Upper lobe of right lung (tissue), 1 donor: ENCODE results near the gene CHTF8. TPM values are rescaled to one million over a fixed set of nuclear protein-coding genes. Genes with fewer than 3 reads are reported as not detected.

Experiments
- ATAC-seq: fragments of 200-7000 bp; cut with Tn5 transposase; one replicate; pipeline ENCODE4 v1.9.1; 2020; ENCODE audit warnings: mild to moderate bottlenecking, moderate library complexity
- DNase-seq: peaks from one replicate; pipeline ENCODE4 v3.0.0-alpha.2; 2020
- H3K27ac ChIP-seq: fragments of 200-600 bp; one replicate; pipeline ENCODE4 v1.8.0; 2022
- H3K27me3 ChIP-seq: fragments of 200-600 bp; one replicate; pipeline ENCODE4 v1.8.0; 2022; ENCODE audit warnings: mild to moderate bottlenecking
- H3K36me3 ChIP-seq: fragments of 200-600 bp; one replicate; pipeline ENCODE4 v1.8.0; 2022
- H3K4me1 ChIP-seq: fragments of 200-600 bp; one replicate; pipeline ENCODE4 v1.8.0; 2022
- H3K4me3 ChIP-seq: fragments of 200-600 bp; one replicate; pipeline ENCODE4 v1.8.0; 2022; ENCODE audit warnings: mild to moderate bottlenecking
- H3K9me3 ChIP-seq: fragments of 200-600 bp; one replicate; pipeline ENCODE4 v1.8.0; 2022
- intact Hi-C: fragments of 100-400 bp; cut with DNase I; formaldehyde crosslinking; loops from one replicate; pipeline ENCODE4 v1.11.0; 2022
- total RNA-seq: library from RNA; stranded (reverse); fragmentation: NEBNext Ultra II Directional; extraction: Animal tissue kit (Norgen Biotek cat#: 25700); gene quantifications from one replicate; pipeline ENCODE4 v1.2.1, GENCODE V29; 2021
- TF ChIP-seq, protein P1 (sequence below): fragments of 200-600 bp; IDR thresholded peaks from one replicate; pipeline ENCODE4 v1.8.0; 2022; ENCODE audit warnings: antibody characterized with exemption
- donor health status: DM: no; HTN: yes; CAD: no; lungs with severe emphysema.

The CHTF8 gene
- total RNA-seq, 1 donor from 2014 or later, result 97.3 TPM

DNA sequence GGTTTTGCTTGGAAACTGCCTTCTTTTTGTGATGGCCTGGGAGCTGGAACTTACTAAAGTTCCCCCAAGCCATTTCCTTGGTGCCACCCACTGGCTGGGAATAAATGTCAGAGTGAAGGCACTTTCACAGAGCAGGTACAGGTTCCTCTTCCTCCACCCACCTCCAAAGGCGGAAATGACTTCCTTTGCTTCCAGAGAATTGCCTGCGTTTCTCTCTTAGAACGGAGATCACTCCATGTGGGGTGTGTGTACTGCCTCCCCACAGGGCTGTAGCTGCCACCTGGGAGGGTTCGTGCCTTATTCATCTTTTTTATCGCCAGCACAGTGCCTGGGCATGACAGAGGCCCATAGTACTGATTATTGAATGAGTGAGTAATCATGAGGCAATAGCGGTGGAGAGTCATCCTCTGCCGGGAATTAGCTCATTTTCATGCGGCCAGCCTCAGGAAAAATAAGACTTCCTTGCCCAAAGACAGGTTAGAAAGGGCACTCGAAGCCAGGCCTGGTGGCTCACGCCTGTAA lies 59.1 kb downstream of the CHTF8 start:
- peak overlapping the region; percentile 17 for H3K27ac ChIP-seq
- H3K4me3 ChIP-seq, result no peak overlapping the region
- no peaks in the 10 kb centered on the region for H3K4me1 ChIP-seq
- TF ChIP-seq, protein P1, sequence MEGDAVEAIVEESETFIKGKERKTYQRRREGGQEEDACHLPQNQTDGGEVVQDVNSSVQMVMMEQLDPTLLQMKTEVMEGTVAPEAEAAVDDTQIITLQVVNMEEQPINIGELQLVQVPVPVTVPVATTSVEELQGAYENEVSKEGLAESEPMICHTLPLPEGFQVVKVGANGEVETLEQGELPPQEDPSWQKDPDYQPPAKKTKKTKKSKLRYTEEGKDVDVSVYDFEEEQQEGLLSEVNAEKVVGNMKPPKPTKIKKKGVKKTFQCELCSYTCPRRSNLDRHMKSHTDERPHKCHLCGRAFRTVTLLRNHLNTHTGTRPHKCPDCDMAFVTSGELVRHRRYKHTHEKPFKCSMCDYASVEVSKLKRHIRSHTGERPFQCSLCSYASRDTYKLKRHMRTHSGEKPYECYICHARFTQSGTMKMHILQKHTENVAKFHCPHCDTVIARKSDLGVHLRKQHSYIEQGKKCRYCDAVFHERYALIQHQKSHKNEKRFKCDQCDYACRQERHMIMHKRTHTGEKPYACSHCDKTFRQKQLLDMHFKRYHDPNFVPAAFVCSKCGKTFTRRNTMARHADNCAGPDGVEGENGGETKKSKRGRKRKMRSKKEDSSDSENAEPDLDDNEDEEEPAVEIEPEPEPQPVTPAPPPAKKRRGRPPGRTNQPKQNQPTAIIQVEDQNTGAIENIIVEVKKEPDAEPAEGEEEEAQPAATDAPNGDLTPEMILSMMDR, result no peak
- H3K27me3 ChIP-seq, result no peaks in the 10 kb centered on the region
- peak; percentile 55 for ATAC-seq
- DNase-seq, result no peak
- intact Hi-C loops, result no loop called here
- H3K36me3 ChIP-seq, result no peaks in the 10 kb centered on the region
- H3K9me3 ChIP-seq, result no peaks in the 10 kb centered on the region

DNA sequence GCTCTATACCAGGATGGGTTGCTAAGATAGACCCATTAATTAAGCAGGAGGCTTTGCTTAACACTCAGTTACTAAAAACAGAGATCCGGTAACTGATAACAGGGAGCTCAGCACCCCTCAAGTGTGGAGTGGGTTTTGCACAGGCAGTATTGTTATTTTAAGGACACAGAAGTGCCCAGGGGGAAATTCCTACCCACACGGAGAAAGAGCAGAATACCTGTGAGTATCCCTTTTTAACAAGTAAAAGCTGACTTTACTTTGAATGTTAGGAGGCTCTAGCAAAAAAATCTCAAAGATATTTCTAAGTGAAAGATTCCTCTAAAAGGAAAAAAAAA lies 59.8 kb downstream of the CHTF8 start:
- no peaks in the 10 kb centered on the region for H3K9me3 ChIP-seq
- TF ChIP-seq, protein P1, result no peak
- no peak overlapping the region for H3K4me3 ChIP-seq
- peak overlapping the region; percentile 63 for H3K27ac ChIP-seq
- intact Hi-C loops, result no loop called here
- DNase-seq, result no peak
- no peaks in the 10 kb centered on the region for H3K4me1 ChIP-seq
- ATAC-seq, result no peak
- no peaks in the 10 kb centered on the region for H3K36me3 ChIP-seq
- H3K27me3 ChIP-seq, result no peaks in the 10 kb centered on the region

DNA sequence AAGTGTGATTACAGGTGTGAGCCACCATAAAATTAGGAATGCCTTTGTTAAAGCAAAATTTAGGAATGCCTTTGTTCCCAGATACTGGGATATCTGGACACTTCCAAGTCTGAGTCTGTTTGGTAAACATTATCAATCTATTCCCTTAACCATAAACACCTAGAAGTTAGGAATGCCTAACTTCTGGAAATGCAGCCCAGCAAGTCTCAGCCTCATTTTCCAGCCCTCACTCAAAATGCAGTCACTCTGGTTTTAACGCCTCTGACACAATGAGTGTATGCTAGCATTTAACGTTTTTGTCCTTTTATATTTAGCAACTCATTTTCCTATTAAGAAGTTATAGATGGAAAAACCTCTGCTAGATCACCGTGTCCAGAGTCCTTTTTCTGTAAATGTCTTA lies 61.4 kb downstream of the CHTF8 start:
- DNase-seq, result no peak
- no peaks in the 10 kb centered on the region for H3K27me3 ChIP-seq
- H3K36me3 ChIP-seq, result no peaks in the 10 kb centered on the region
- H3K9me3 ChIP-seq, result no peaks in the 10 kb centered on the region
- intact Hi-C loops, result no loop called here
- H3K4me1 ChIP-seq, result no peaks in the 10 kb centered on the region
- H3K27ac ChIP-seq, result no peak overlapping the region
- TF ChIP-seq, protein P1, result no peak
- no peak overlapping the region for H3K4me3 ChIP-seq
- ATAC-seq, result no peak

- intact Hi-C loops, result no loop called here
- Histone ChIP-seq H3K4me1 (no peaks in the 10 kb centered on the region), H3K9me3 (no peaks in the 10 kb centered on the region), H3K36me3 (no peaks in the 10 kb centered on the region), H3K4me3 (no peak overlapping the region), H3K27me3 (no peaks in the 10 kb centered on the region), H3K27ac (no peak overlapping the region)
- TF ChIP-seq, protein P1, result no peak
- ATAC-seq, result no peak
- DNase-seq, result no peak
These were observed 62.9 kb downstream of the CHTF8 start for GRCh38 chr16:69069504-69069903.

Other genes starting within 250 kb of the CHTF8 start
- gene HAS3, start 26.9 kb downstream of the CHTF8 start, total RNA-seq, result 8.2 TPM
- 36.5 TPM for gene UTP4, start 61 bp upstream of the CHTF8 start, total RNA-seq
- gene SNTB2, start 54.6 kb upstream of the CHTF8 start, total RNA-seq, result 44.6 TPM
- 28.9 TPM for gene VPS4A, start 178.8 kb upstream of the CHTF8 start, total RNA-seq
- gene PDF, start 198.0 kb upstream of the CHTF8 start, total RNA-seq, result 8.8 TPM
- 32.3 TPM for gene COG8, start 207.0 kb upstream of the CHTF8 start, total RNA-seq
- 20.8 TPM for gene NIP7, start 207.2 kb upstream of the CHTF8 start, total RNA-seq
- gene TMED6, start 219.2 kb upstream of the CHTF8 start, total RNA-seq, result 0.69 TPM